HG03469 (cell line): Measurements from ENCODE around the gene VIPR2.

Source experiments
- ATAC-seq: cut with Tn5 transposase; IDR thresholded peaks from one replicate; pipeline ENCODE4 v1.9.1; 2021; ENCODE audit warnings: mild to moderate bottlenecking, moderate library complexity, moderate number of reproducible peaks; ENCODE audit not compliant: unreplicated experiment

VIPR2 gene

GRCh38 chr7:159121476-159121875, 23.2 kb downstream of the VIPR2 start:
- no peak for ATAC-seq

GRCh38 chr7:159121068-159121467, 23.6 kb downstream of the VIPR2 start:
- no peak for ATAC-seq

- ATAC-seq, result no peak
Observed at GRCh38 chr7:159120540-159120919, 24.1 kb downstream of the VIPR2 start.

- ATAC-seq, result no peak
Observed at GRCh38 chr7:159119851-159120539, 24.7 kb downstream of the VIPR2 start.

GRCh38 chr7:159119026-159119741, 25.5 kb downstream of the VIPR2 start:
- no peak for ATAC-seq

- no peak for ATAC-seq
Observed at GRCh38 chr7:159118623-159119022, 26.0 kb downstream of the VIPR2 start.

GRCh38 chr7:159118197-159118595, 26.5 kb downstream of the VIPR2 start:
- no peak for ATAC-seq

- no peak for ATAC-seq
Observed at GRCh38 chr7:159117366-159118196, 27.1 kb downstream of the VIPR2 start.

- no peak for ATAC-seq
Observed at GRCh38 chr7:159116581-159117339, 27.9 kb downstream of the VIPR2 start.

- ATAC-seq, result no peak
Observed at GRCh38 chr7:159115601-159116501, 28.8 kb downstream of the VIPR2 start.

GRCh38 chr7:159114981-159115380, 29.7 kb downstream of the VIPR2 start:
- ATAC-seq, result no peak

GRCh38 chr7:159114096-159114495, 30.6 kb downstream of the VIPR2 start:
- no peak for ATAC-seq

GRCh38 chr7:159113056-159113455, 31.6 kb downstream of the VIPR2 start:
- ATAC-seq, result no peak

GRCh38 chr7:159112136-159113011, 32.3 kb downstream of the VIPR2 start:
- ATAC-seq, result no peak

GRCh38 chr7:159109653-159110035, 35.0 kb downstream of the VIPR2 start:
- ATAC-seq, result no peak

GRCh38 chr7:159108941-159109652, 35.6 kb downstream of the VIPR2 start:
- ATAC-seq, result no peak

- no peak for ATAC-seq
Observed at GRCh38 chr7:159108491-159108890, 36.2 kb downstream of the VIPR2 start.

- ATAC-seq, result no peak
Observed at GRCh38 chr7:159107161-159107892, 37.3 kb downstream of the VIPR2 start.
